GM21737 (cell line): ENCODE results near the gene BEND5.

Experiments used
- ATAC-seq: cut with Tn5 transposase; IDR thresholded peaks from one replicate; pipeline ENCODE4 v1.9.1; 2021; ENCODE audit warnings: mild to moderate bottlenecking, moderate library complexity; ENCODE audit not compliant: unreplicated experiment

BEND5 gene

GRCh38 chr1:48767975-48768510 lies 8.6 kb downstream of the BEND5 start:
- no peak for ATAC-seq

- no peak for ATAC-seq
Measured at GRCh38 chr1:48765335-48765734, 11.4 kb downstream of the BEND5 start.

- ATAC-seq = no peak
Measured at GRCh38 chr1:48761986-48762385, 14.7 kb downstream of the BEND5 start.

- ATAC-seq = no peak
Measured at GRCh38 chr1:48761411-48761810, 15.3 kb downstream of the BEND5 start.

DNA sequence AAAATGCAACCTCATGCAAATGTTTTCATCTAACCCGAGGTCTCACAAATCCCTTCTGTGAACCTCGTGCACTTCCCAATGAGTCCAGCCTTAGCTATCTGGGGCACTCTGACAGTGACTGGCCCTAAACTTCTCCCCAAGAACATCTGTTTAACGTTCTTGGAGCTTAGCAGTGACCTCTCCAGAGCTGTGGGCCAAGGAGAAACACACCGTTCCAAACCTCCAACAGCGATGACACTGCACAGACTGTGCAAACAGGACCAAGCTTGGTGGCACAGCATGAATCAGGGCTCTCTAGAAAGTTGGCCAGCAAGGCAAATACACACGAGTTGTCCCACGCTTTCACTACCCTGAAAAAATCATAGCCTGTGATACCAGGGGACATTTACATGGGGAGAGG lies 15.8 kb downstream of the BEND5 start:
- ATAC-seq = no peak

DNA sequence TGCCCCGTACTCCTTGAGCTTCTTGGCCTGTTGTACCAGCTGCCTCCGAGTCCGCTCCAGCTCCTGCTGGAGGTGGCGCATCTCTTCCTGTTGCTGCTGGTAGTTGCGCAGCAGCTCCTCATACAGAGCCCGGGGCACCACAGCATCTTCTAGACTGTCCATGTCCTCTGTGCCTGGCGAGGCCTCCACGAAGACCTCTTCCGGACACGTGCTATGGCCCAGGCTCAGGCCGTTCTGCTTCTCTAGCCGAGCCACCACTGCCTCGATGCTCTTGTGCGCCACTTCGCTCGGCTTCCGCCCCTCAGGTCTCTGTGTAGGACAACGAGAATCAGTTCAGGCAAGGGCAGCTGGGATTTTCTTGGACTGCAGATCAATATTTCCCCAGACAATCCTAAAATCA lies 17.7 kb downstream of the BEND5 start:
- ATAC-seq = no peak

GRCh38 chr1:48757363-48757762 lies 19.3 kb downstream of the BEND5 start:
- no peak for ATAC-seq

DNA sequence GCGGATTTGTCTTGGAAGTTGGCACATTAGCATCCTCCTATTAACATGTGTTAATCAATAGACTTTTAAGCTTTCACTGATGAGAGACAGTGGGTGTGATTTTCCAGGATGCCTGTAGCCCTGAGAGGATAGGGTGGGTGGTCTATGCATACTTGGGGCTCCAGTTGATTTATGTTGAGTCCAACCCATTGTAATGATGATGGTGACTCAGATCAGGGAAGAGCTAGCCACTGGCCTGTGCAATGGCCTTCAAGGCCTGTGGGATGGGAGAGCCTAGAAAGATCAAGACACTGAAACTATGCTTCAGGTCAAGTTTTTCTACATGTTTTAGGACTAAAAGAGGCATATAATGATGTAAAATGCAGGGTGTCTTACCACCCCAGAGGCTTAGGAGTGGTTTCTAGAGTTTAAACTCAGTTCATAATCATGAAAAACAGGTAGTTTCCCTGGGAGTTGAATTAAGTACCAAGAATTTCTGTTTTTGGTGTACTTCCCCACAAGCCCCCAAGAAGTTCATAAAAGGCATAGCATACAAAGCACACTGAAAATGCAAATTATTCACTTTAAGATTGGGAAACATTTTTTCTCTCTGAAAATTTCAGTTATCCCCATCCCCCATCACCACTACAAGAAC lies 19.9 kb downstream of the BEND5 start:
- no peak for ATAC-seq

DNA sequence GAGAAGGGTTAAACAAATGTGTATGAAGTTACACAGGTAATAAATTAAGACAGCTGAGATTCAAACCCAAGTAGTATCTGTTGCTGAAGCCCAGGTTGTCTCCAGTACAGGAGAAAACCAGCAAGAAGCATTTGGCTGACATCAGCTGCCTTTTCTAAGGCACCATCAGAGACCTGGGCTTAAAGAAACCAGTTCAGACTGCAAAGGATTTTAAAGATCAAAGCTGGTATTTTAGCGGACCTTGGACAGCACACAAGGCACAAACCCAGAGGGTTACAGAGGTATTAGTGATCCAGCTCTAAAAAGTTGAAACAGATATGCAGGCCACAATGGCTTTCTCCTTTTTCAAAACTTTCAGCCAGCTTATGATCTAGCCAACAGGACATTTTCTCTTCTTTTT lies 23.4 kb downstream of the BEND5 start:
- no peak for ATAC-seq

DNA sequence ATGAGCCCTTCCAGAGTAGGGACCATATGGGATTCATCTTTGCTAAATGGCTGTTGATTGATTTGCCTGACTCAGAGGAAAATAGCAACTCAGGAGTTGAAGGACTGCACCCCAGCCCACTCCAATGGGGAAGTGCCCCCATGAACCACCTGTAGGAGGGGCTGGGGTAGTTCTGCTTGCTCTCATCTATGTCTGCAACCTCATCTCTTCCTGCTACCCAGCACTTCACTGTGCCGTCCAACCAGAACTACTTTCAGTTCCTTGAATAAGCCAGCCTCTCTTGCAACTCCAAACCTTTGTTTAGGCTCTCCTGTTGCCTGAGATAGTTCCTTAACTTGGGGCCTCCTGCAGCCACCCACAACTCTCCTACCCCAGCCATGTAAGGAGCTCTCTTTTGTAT lies 26.6 kb downstream of the BEND5 start:
- ATAC-seq = peak; percentile 96

DNA sequence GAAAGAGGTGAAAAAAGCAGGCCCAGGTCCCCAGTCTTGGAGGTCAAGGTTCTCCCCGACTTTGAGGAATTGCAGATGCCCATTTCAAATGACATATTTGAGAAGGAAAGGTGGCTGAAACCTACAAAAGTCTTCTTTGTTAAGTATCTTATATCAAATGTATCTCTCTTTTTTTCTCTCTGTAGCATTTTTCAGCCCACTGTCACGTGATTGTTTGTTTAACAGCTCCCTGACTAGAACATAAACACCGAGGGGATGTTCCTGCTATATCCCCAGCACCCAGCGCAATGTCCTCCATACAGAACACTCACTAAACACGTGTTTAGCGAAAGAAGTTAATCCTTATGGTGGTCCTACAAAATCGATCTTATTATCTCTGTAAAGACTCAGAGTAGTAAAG lies 27.6 kb downstream of the BEND5 start:
- no peak for ATAC-seq

DNA sequence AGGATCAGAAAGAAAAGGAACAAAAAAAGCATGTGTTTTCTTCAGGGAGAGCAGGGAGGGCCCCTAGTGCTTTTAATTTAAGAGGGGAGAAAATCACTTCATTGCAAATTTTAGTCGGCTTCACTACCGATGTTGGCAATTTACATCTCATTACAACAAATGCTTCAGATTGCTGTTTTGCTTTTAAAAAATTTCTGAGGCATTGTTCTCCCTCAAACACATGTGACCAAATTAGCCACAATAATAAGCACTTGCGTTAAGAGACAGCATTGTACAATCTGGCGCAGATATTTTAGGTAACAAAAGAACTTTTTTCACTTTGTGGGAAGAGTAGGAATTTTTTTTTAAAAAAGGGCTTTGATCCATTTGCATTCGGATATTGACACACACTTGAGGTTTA lies 29.8 kb downstream of the BEND5 start:
- no peak for ATAC-seq

DNA sequence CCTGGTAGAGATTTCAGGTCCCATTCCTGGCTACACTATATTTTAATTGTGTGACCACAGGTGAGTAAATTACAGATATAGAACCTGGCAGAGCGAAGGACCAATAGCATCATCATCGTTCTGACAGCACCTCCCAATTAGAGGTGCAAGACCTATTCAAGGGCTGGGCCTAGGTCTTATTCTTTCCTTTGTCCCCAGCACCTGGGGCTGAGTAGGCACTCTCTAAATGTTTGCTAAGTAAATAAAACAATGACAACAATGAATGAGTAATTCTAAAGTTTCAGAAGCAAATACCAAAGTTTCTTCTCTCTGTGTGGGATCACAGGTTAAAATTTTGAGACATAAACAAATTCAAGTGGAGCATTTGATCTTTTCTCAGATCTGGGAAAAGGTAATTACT lies 32.7 kb downstream of the BEND5 start:
- no peak for ATAC-seq

DNA sequence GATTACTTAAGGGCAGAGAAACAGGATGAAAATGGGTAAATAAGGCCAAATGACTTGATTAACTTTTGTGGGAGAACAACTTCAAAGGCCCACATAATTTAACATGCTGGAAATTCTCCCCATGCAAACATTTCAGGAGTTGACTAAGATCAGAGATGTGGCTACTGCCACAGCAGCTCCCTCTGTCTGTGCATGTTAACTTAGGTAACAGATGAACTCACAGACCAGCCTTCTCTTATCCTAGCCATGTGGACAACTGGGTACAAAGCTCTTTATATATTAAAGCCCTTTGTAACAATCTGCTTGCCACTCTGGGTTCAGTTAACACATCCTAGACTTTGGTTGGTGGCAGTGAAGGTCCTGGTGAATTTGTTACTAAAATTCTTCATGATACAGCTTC lies 33.2 kb downstream of the BEND5 start:
- no peak for ATAC-seq

DNA sequence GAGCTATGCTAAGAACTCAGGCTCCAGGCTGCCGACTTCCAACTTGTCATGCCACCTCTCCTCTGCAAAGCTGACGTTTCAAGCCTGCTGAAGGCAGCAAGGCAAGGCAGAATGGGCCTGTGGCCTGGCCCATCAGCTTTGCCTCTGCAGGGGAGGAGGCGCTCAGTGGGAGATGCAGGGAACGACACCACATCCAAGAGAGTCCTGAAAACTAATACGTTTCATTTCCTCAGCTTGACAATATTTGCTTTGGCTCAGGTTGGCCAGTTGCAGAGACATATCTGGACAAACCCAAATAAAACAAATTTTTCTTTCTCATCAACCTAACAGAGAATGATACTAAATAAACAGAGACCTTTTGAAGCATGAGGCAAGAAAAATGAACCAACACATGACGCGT lies 35.3 kb downstream of the BEND5 start:
- no peak for ATAC-seq

DNA sequence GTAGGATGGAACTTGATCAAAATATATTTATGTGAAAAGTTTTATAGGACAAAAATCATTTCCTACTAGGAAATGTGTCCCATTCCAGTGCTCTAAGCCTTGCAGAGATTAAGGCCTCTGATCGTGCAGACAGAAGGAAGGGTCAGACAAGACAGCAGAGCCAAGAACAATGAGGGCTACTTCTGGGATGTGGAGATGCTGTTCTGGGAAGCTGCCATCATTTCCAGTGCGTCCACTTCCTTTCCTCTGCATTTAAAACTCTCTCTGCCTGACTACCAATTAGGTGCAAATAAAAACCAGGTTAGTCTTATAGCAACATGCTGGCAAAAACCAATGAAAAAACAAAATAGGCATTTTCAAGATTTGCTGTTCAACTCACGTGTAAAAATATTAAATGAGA lies 36.1 kb downstream of the BEND5 start:
- no peak for ATAC-seq

- no peak for ATAC-seq
Measured at GRCh38 chr1:48739091-48739490, 37.6 kb downstream of the BEND5 start.

DNA sequence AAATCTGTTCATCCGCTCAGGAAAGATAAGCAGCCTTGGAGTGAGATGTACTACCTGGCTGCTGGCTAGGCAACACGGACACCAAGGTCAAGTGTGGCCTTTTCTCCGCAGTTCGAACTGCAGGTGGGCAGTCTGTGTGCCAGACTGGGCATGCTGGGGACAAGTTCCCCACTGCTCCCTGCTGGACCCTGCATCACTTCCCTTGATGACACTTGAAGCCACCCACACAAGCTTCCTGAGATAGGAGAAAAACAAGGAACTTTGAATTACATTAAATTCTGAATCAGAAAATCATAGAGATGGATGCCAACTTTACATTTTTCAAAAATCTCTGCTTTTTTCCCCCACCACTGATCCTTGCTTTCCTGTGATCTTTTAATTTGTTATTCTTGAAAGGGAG lies 38.3 kb downstream of the BEND5 start:
- no peak for ATAC-seq

DNA sequence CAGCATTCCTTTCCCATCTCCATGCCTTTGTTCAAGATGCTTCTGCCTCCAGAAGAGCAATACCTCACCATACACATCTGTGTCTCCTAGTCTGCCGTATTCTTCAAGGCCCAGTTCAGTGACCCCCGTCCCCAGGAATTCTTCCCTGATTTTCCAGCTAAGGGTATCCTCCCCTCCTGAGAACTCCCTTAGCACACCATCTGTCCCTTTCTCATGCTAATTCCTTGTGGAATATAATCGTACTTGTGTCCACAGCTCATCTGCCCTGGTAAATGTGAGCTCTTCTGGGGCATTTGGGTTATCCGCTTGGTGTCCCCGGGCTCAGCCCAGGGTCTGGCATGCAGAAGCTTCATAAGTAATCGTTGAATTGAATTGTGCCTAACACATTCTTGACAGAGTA lies 40.9 kb downstream of the BEND5 start:
- ATAC-seq = no peak

DNA sequence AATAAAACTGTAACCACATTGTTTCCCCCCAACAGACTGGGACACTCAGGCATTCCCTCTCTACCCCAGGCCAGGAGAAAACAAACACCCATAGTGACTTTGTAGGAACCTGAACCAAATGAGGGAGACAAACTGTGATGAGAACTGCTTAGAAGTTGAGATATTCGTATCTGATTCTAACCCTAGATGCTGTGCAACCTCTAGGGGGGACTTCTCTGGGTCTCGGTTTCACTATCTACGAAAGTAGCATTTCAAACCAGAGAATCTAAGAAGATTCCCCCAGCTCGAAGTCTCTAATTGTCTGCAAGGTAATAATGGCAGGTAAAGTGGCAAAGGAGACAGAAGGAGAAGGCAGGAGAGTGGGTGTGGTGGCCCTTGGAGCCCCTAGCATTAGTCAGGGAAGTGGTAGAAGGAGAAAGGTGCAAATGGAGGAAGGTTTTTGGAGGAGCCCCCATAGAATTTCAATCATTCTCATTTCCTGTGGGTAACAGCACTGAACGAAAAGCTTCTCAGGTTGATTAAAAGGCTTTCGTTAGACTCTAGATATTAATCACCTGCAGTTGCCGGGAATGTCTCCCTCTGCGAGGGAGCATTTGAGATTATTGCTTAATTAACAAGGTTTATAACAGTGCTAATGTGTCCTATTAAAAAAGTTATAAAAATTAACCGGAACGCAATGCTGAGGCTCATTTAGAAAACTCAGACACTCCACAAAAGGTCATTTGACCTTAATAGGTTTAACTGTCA lies 46.4 kb downstream of the BEND5 start:
- peak; percentile 54 for ATAC-seq

DNA sequence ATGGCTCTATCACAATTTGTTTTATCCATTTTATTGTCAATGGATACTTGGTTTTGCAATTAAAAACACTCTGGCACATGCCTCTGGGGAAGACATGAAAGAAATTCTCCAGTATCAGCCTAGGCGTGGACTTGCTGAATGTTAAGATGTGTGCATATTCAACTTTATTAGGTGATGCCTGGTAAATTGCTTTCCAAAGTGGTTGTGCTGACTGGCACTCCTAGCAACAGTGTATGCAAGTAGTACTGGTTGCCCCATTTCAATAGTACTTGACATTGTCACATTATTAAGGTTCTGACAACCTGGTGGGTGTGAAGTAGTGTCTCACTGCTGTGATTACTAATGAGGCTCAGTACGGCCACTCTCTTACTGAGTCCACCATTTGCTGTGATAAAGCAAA lies 48.1 kb downstream of the BEND5 start:
- ATAC-seq = no peak

GRCh38 chr1:48726557-48727215 lies 50.0 kb downstream of the BEND5 start:
- no peak for ATAC-seq
